Activated naive CD8-positive, alpha-beta T cell treated with anti-CD3 and anti-CD28 coated beads, Interleukin-2, amount 50 U/mL, for 16 hours (primary cell): ENCODE results near the gene AGPS.

ENCODE experiments used
- DNase-seq: peaks from one replicate; pipeline ENCODE4 v3.0.0-alpha.2; 2020; ENCODE audit warnings: low read depth, low spot score

Gene AGPS

DNA sequence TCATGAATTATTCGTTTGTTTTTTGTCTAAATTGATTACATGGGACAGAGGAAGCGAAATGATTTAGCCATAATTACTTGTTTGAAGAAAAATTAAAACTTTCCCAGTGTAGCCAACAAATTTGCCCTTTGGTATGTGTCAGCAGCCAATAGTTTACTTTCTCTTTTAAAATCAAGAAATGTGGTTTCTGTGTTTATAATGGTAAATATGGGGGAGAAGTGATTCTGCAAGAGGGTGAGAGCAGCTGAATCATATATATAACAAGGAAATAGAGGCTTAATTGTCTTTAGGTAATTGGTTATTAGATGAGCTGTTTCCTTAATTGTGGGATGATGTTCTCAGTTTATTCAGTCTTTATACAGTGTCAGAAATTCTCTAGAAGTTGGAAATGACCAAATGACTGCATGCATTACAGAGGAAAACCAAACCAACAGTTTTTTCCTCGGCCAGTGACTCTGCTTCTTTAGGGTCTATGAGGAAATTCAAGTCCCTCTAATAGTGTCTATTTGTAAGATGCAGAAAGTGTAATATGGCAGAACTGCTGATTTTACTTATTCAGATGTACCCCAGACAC lies 132.9 kb downstream of the AGPS start:
- DNase-seq = no peak

DNA sequence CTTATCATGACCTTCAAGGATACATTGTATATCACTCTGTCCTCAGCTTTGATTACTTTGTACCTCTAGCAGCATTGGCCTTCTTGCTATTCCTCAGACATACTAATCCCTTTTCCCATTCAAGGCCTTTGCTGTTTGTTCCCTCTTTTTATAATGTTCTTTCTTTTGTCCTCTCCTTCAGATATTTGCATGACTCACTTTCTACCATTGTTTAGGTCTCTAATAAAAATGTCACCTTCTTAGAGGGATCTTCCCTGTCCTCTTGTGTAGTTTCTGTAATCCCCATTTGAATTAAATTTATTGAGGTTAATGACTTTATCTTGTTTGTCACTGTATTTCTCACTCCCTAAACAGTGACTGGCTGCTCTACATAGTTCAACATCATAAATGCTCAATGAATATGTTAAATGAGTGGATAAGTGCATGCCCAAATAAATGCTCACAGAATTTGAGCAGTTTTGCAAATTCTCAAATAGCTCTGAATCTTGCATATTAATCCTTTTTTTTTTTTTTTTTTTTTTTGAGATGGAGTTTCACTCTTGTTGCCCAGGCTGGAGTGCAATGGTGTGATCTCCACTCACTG lies 135.9 kb downstream of the AGPS start:
- DNase-seq = no peak

DNA sequence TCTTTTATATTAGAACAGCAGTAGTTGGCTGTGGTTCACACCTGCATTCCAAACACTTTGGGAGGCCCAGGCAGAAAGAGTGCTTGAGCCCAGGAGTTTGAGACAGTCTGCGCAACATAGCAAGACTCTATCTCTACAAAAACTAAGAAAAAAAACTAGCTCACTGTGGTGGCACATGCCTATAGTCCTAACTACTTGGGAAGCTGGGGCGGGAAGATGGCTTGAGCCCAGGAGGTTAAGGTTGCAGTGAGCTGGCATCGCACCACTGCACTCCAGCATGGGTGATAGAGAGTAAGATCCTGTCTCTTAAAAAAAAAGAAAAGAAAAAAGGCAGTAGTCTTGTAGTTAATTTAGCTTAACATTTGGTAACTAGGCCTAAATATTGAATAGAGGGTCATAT lies 136.6 kb downstream of the AGPS start:
- no peak for DNase-seq

DNA sequence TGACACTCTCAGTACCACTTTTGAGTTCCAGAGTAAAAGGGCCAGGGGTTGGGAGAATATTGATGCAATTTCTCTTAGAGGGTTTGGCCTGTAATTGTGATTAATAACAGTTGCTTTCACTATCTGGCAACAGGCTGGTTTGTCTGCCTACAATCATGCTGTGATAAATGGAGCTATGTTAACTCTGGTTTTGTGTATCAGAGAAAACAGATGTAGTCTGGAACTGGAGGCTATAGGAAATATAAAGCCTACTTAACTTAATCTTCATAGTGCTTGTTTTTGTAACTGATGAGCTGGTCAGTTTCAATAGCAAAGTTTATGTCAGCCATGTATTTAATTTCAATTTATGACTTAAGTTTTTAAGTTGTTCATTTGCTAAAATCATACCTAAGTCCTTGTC lies 138.0 kb downstream of the AGPS start:
- DNase-seq = no peak

DNA sequence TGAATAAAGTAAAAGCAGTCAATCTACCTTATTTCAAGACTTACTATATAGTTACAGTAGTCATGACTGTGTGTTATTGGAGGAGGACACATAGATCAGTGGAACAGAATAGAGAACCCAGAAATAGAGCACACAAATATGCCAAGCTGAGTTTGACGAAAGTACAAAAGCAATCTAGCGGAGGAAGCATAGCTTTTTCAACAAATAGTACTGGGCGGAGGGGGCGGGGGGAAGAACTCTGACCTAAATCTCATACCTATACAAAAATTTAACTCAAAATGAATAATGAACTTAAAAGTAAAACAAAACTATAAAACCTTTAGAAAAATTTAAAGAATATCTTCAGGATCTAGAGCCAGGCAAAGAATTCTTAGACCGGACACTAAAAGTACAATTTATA lies 139.1 kb downstream of the AGPS start:
- DNase-seq = no peak

DNA sequence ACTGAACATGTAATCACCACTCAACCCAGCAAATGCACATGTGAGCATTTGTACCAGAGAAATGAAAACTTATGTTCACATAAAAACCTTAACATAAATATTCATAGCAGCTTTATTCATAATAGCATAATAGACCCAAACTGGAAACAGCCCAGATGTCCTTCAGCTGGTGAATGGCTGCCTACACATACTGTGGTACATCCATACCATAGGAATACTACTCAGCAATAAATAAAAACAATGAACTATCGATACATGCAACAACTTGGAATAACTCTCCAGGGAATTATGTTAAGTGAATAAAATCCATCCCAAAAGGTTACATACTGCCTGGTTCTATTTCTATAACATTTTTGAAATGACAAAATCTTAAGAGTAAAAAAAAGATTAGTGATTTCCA lies 140.0 kb downstream of the AGPS start:
- DNase-seq = no peak

DNA sequence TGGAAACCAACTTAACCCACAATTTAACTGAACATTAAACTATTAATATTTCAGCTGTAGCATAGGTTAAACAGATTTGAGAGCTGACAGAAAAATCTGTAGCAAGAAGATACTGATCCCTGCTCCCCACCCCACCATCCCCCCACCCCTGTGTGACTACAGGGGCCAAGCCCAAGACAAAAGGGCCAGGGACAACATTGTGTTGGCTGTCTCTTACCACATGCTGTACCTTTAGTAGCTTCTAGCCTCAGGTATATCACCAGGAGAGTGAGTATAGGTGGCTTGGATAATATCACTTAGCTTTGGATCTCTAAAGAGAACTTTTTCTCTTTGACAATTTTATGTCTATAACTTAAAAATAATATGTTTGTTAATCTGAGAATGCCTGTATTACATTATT lies 140.7 kb downstream of the AGPS start:
- no peak for DNase-seq

DNA sequence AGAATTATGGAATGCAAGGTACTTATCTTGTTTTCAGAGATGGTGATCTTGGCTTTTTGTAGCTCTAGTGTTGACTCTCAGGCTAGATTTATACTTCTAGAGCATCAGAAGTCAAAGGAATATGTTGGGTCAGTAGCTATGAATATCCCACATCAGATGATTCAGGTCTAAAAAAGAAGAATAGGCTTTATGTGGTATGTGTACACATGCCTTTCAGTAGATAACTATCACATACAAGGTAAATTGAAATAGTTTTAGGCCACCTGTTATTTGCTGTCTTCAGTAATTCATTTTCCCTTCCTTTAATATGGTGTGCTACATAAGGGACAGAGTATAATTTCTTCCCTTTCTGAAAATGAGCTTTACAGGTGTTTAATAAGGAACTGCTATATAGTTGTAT lies 142.4 kb downstream of the AGPS start:
- DNase-seq = no peak

DNA sequence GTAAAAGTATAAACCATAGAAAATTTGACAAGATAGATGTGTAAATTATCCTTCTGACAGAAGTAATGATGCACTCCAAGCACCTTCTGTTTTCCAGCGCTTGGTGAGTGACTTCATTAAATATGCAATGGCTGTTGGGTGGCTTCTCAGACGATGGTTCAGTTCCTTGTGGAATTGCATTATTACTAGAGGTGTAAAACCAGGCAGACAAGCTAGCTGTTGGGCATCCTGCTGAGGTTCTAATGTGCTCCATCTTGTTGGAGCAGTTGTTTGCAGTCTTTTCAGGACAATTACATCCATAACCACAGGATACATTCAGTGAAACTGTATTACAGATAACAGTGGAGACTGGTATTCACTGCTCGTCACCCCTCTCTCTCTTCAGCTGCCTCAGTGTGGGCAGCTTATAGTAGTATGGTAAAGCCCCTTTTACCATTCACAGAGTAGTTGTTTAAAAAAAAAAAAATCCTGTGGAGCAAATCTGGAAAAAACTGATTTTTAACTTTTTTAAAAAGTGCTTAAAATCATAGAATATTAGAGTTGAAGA lies 143.5 kb downstream of the AGPS start:
- no peak for DNase-seq

DNA sequence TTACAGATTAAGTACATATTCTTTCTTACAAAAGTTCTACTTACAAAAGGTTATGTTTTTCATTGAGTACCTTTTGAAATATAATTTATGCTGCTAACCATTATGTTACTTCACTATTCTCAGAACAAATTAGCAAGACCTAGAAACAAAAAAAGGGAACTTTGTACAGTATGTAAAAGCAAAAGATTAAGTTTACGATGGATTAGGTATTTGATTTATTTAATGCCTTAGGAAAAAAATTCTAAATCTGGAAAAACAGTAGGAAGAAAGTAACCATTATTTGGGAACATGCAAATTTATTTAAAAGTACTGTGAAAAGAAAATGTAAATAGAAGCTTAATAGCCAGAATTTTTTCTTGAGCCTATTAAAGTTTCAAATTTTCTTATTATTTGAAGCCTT lies 144.6 kb downstream of the AGPS start:
- no peak for DNase-seq

DNA sequence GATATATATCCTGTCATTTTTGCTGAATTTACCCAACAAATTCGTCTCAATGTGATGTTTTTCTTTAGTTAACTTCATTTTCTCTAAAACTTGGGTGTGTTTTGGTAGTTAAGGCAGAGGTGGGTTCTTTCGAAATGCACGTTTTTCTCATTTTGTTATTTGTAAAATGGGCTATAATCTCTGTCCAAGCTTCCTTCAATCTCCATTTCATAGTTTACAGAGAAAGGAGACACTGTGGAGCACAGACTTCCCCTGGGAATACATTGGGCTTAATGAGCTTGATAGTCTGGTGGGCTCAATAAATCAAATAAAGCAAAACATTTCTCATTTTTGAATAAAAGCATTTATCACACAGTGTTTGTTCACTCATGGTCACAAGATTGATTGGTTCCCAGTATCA lies 145.1 kb downstream of the AGPS start:
- DNase-seq = no peak

DNA sequence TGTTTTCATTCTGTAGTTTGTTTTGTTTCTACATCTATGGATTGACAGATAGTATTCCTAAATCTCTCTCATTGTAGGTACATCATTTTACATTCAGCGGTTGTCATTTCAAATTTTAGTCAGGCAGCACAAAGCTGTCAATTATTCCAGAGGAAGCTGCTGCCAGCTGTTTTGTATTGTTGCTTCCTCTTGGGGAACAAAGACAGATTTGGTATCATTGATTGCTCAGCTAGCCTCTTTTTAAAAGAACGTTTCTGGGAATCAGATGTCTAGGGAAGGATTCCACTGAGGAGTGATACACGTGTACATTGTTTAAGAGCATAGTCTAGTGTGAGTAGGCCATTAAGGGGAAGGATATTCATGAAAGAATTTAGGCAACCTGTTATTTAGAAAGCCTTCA lies 145.8 kb downstream of the AGPS start:
- DNase-seq = no peak

DNA sequence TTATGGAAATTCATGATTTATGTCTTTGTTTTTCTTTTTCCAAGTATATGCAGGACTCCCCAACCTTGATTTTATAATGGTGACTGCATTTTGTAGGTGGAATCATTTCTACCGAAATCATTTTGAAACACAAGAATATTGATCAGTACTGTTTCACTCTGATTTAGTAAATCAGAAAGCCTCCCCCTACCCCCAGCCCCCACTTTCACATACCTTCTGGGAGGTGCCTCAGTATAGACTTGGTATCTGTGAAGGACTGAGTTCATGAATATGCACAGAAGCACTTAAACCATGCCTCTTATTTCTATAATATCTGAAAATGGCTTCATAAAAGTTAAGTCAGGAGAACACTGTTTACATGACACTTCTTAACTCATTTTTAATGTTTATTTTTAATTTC lies 147.7 kb downstream of the AGPS start:
- DNase-seq = no peak

DNA sequence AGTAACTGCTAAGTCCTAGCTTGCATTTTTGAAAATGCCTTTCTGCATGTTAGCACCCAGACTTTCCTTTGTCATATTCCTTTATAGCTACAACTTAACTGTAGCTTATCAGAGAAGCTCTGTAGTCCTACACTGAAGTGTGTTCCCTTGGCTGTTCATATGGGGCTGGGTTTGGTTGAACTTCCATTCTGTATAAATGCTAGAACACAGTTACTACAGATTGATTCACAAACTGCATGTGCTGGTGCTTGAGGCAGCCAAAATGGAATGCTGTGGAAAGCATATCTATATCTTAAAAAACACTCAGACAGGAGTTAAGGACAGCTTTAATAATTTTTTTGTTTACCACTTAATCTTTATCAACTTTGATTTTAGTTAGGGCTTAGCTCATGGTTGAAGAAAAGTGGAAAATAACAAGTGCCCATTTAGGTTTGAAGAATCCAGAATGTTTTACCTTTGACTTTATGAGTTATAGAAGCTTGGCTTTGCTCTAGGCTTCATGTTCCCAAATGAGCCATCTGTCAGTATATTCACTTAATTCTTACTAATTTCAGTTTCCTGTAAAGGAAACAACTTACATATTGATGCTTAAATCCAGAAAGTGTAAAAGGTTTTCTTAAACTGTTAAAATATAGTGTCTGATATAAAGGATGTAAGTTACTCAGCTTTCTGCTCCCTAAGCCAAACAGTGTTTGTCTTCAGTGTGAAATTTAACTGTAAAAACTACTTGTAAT lies 148.9 kb downstream of the AGPS start:
- DNase-seq = no peak

DNA sequence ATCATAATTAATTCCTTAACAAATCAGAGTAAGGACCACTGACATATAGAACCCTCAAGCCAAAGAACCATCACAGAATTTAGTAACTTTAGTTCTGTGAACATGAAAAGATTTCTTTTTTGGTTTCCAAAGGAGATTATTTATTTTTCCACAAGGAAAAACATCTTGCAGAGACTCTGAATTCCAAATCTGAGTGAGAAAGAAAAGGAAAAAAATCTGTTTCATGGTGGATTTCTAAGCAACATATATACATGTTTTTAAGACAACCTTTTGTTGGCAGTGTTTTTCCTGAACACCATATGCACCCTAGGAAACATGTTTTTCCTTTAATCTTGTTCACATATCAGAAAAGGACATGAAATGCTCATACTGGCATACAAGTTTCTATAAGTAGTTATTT lies 149.8 kb downstream of the AGPS start:
- no peak for DNase-seq

DNA sequence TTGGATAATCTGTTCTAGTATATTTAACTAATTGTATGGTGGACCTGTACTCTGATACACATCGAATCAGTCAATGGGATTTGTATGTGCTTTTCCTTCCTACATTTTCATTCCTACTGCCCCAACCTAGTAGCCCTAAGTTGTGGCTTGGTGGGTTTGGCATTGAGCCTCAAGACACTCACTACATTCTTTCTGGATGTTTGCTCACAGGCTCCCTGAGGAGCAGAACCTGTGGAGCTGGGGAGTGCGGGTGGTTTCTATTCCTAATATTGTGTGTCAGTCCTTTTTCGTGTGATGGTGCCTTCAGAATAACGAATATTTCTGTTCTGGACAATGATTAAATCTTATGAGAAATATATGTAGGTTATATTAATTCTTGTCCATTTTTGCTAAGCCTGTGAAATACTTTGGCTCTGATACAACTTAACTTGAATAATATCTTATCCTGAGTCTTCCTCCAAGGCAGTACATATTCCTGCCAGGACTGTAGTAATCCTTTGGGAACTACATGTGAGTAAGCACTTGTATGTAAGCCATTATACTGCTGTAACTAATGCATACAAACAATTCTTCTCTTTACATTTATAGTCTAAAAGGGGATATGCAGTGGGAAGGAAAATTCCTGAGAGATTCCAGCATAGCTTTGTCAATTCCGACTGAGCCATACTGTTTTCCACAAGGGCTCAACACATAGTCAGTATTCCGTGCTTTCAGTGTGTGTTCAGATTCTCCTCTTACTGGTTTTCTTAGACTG lies 150.6 kb downstream of the AGPS start:
- DNase-seq = no peak

DNA sequence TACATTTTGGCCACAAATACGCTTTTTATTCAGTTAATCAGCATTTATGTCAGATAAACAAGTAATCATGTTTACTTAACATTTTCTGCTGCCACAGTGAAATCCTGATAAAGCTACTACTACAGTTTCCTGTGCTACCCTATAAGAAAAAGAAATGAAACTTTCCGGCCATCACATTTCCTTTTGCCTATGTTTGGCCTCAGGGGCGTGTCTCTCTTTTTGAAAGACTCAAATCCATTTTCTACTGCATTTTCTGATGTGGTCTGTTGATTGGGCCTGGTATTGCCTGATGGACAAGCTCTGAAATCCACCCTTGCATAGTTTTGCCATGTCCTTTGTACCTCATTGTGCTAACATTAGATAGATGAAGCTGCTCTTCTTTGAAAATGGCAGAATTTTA lies 152.6 kb downstream of the AGPS start:
- no peak for DNase-seq

DNA sequence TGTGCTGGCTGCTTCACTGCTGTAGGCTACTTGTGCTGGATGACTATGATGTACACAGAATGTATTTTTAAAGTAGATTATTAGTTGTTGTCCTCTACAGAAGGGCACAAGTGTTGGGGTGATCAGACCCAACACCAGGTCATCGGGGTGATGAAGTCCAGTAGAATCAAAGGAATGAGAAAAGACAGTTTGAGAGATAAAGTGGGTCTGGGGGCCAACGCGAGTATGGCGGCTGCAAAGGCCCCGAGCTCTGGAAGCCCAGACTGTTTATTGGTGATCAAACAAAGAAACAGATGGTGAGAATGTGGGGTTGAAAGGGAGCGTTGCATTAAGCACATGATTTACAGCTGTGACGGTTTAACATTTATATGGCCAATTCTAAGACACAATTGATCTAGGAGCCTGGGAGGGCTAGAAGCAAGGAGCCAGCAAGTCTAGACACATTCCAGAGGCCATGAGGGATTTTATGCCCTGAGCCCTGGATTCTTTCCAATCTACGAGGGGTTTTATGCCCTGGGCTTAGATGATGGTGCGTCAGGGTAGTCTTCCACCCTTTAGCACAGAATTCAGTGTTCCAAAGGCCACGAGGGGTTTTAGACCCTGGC lies 153.5 kb downstream of the AGPS start:
- no peak for DNase-seq

DNA sequence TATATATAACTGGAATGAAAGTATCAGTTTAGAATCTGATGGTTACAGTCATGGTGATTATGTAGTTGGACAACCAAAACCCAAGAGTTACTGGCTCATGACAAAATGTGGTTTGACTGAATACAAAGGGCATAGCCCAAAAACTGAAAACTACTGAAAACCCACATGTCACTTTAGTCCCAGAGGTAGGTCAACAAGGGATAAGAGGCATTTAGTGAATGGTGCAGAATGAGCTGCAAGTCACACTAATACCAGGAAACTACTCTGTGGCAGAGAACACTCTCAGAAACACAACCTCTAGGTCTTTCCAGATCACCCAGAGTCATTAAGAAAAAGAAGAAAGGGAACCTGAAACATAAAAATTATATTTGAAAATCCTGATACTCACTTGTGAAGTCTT lies 154.5 kb downstream of the AGPS start:
- no peak for DNase-seq

DNA sequence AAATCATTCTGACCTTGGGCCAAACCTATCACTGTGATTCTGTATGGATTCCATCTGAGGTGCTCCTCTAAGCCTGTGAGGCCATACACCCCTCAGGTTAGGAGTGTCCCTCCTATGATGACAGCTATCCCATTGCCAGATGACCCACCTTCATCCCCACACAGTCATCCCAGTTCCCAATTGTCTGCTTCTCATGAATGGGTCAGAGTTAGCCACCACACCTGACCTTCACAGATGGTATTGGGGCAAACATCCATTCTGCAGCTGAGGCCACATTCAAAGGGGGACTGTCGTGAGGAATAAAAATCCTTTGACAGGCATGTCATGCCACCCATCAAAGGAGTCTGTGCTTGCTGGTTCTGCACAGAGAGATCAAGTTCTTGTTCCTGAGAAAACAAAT lies 155.2 kb downstream of the AGPS start:
- DNase-seq = no peak

DNA sequence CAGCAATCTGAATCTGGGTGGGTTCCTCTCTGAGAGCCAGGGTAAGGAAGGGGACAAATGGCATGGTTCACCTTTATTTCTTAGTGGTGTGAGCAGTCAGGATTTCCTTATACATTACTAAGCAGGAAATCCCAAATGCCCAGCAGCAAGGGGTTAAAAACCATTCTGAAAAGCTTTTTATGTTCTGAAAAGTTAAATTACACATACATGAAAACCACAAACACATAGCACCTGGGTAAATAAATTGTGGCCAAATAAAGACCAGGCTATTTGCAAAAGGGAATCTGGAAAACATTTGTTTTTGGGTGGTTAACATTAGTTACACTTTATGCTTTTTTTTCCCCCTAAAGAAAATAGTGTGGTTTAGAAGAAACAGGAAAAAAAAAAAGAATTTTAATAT lies 156.1 kb downstream of the AGPS start:
- DNase-seq = no peak

DNA sequence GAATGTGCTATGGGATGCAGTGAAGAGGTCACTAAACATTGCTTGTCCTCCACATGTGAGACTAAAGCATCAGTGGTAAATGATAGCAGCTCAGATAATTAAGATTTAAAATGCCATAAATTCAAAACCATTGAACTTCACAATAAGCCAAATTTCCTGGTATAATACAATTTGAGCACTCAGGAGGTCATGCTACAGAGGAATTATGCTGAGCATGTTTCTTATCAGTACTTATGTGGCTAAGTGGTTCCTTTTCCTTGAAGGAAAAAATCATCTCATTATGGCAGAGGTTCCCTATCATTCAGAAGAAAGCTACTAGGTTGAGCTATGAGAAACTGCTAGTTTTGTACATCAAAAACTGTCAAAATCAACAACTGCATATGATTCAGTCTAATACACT lies 156.6 kb downstream of the AGPS start:
- no peak for DNase-seq
